ENCODE results near the gene KIF16B.

The KIF16B gene

GRCh38 chr20:16270989-16271388 lies 302.3 kb downstream of the KIF16B start:
- no peak overlapping the region for H3K27ac ChIP-seq
- TF ChIP-seq ZFX (IDR thresholded peaks at IDR 0.05) (no peak), CTCF (conservative IDR thresholded peaks at IDR 0.05) (no peak)

- no peak for TF ChIP-seq CTCF (conservative IDR thresholded peaks at IDR 0.05)
- TF ChIP-seq ZFX (IDR thresholded peaks at IDR 0.05): no peak
- no peak overlapping the region for H3K27ac ChIP-seq
Observed at GRCh38 chr20:16270314-16270931, 302.8 kb downstream of the KIF16B start.

GRCh38 chr20:16267526-16267925 lies 305.7 kb downstream of the KIF16B start:
- no peak overlapping the region for H3K27ac ChIP-seq

GRCh38 chr20:16265334-16265733 lies 307.9 kb downstream of the KIF16B start:
- TF ChIP-seq ZFX (IDR thresholded peaks at IDR 0.05) (no peak), CTCF (conservative IDR thresholded peaks at IDR 0.05) (no peak)
- H3K27ac ChIP-seq: no peak overlapping the region

More at GRCh38 chr20:16267526-16267925, 305.7 kb downstream of the KIF16B start:
- TF ChIP-seq ZFX (IDR thresholded peaks at IDR 0.05) (no peak), CTCF (conservative IDR thresholded peaks at IDR 0.05) (no peak)

- TF ChIP-seq ZFX (IDR thresholded peaks at IDR 0.05) (no peak), CTCF (conservative IDR thresholded peaks at IDR 0.05) (no peak)
- no peak overlapping the region for H3K27ac ChIP-seq
Observed at GRCh38 chr20:16263582-16263981, 309.7 kb downstream of the KIF16B start.

- no peak for TF ChIP-seq CTCF (conservative IDR thresholded peaks at IDR 0.05)
- TF ChIP-seq ZFX (IDR thresholded peaks at IDR 0.05): no peak
- H3K27ac ChIP-seq: no peak overlapping the region
Observed at GRCh38 chr20:16262594-16262993, 310.7 kb downstream of the KIF16B start.

GRCh38 chr20:16261733-16262273 lies 311.4 kb downstream of the KIF16B start:
- no peak for TF ChIP-seq CTCF (conservative IDR thresholded peaks at IDR 0.05)
- TF ChIP-seq ZFX (IDR thresholded peaks at IDR 0.05): no peak
- no peak overlapping the region for H3K27ac ChIP-seq

Data from C4-2B (cell line).